Measurements from ENCODE around the gene JAK1. TPM values are rescaled to one million over a fixed set of nuclear protein-coding genes. Genes with fewer than 3 reads are reported as not detected.

The JAK1 gene
- polyA plus RNA-seq, 2 of the 4 experiments (the other 2 are of a cell fraction) = 110 to 159 TPM

DNA sequence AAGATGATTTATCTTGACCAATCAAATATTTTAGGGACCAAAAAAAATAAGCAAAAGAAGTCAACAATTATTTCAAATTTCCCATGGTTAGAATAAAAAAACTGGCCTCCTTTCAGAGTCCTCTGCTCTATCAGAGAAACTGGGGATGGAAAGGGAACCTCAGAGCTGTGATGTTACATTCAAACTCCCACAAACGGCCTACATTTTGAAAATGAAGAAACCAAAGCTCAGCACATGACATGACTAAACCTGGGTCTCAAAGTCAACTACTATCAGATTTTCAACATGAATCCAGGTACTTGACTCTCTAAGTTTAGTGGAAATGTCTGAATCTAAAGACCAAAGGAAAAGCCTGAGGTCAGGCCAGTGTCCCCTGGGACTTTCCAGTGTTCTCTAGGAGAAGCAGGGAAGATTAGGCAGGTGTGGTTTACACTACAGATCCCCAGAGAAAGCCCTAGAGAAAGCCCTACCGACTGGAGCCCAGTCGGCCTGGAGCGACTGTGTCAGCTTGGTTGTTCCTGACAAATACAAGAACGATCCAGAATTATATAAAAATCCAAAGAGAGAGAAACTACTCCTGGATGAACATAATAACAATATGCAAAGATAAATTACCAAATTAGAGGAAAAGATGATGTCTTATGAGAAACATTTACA, 24.8 kb downstream of the JAK1 start:
- TF ChIP-seq FOXS1 (CRISPR knock-in tag; IDR thresholded peaks at IDR 0.05) = no peak
- TF ChIP-seq HOXA7 (CRISPR knock-in tag; IDR thresholded peaks at IDR 0.05) = no peak
- no peak for TF ChIP-seq RCOR1 (IDR thresholded peaks at IDR 0.05; ENCODE audit: low read depth, low read length)
- no peak for TF ChIP-seq ZFP36 (IDR thresholded peaks at IDR 0.05; ENCODE audit: borderline replicate concordance, partially characterized antibody)
- TF ChIP-seq ZNF302 (CRISPR knock-in tag; IDR thresholded peaks at IDR 0.05) = no peak
- TF ChIP-seq PHF8 (IDR thresholded peaks at IDR 0.05; ENCODE audit: borderline replicate concordance, low read depth) = no peak
- TF ChIP-seq JUNB (IDR thresholded peaks at IDR 0.05) = no peak
- no peak for TF ChIP-seq EP300 (IDR thresholded peaks at IDR 0.05)
- no peak for TF ChIP-seq NPAS2 (CRISPR knock-in tag; IDR thresholded peaks at IDR 0.05; ENCODE audit: borderline replicate concordance)
- TF ChIP-seq, protein P1, sequence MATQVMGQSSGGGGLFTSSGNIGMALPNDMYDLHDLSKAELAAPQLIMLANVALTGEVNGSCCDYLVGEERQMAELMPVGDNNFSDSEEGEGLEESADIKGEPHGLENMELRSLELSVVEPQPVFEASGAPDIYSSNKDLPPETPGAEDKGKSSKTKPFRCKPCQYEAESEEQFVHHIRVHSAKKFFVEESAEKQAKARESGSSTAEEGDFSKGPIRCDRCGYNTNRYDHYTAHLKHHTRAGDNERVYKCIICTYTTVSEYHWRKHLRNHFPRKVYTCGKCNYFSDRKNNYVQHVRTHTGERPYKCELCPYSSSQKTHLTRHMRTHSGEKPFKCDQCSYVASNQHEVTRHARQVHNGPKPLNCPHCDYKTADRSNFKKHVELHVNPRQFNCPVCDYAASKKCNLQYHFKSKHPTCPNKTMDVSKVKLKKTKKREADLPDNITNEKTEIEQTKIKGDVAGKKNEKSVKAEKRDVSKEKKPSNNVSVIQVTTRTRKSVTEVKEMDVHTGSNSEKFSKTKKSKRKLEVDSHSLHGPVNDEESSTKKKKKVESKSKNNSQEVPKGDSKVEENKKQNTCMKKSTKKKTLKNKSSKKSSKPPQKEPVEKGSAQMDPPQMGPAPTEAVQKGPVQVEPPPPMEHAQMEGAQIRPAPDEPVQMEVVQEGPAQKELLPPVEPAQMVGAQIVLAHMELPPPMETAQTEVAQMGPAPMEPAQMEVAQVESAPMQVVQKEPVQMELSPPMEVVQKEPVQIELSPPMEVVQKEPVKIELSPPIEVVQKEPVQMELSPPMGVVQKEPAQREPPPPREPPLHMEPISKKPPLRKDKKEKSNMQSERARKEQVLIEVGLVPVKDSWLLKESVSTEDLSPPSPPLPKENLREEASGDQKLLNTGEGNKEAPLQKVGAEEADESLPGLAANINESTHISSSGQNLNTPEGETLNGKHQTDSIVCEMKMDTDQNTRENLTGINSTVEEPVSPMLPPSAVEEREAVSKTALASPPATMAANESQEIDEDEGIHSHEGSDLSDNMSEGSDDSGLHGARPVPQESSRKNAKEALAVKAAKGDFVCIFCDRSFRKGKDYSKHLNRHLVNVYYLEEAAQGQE (IDR thresholded peaks at IDR 0.05) = no peak
- TF ChIP-seq FOSL2 (IDR thresholded peaks at IDR 0.05) = no peak
- TF ChIP-seq FOSL2 (CRISPR knock-in tag; IDR thresholded peaks at IDR 0.05) = no peak
- TF ChIP-seq KDM5A (IDR thresholded peaks at IDR 0.05) = no peak
- TF ChIP-seq RNF2 (IDR thresholded peaks at IDR 0.05; ENCODE audit: borderline replicate concordance, low read depth) = no peak
- TF ChIP-seq SREBF2 (IDR thresholded peaks at IDR 0.05) = no peak
- TF ChIP-seq POLR2AphosphoS2 (conservative IDR thresholded peaks at IDR 0.05; ENCODE audit: low read length) = no peak
- TF ChIP-seq NFE2L2 (conservative IDR thresholded peaks at IDR 0.05; ENCODE audit: low read length) = no peak
- no peak for TF ChIP-seq HES2 (IDR thresholded peaks at IDR 0.05)
- no peak for TF ChIP-seq MAX (IDR thresholded peaks at IDR 0.05)
- TF ChIP-seq MAZ (IDR thresholded peaks at IDR 0.05; ENCODE audit: borderline replicate concordance, low read depth, low read length) = no peak
- TF ChIP-seq, protein P2, sequence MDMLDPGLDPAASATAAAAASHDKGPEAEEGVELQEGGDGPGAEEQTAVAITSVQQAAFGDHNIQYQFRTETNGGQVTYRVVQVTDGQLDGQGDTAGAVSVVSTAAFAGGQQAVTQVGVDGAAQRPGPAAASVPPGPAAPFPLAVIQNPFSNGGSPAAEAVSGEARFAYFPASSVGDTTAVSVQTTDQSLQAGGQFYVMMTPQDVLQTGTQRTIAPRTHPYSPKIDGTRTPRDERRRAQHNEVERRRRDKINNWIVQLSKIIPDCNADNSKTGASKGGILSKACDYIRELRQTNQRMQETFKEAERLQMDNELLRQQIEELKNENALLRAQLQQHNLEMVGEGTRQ (IDR thresholded peaks at IDR 0.05) = no peak
- no peak for ATAC-seq
- Histone ChIP-seq H3K4me2 (0 out of 3 replicates have a peak overlapping the region, but pooled peaks have one; percentile 23), H3K4me1 (peaks cover 62% of the 10 kb centered on the region), H3K4me3 (no peak overlapping the region), H3K9me3 (no peaks in the 10 kb centered on the region), H3K27ac (peak overlapping the region in 1 of 2 experiments; percentile 64; a peak in 2 of 6 replicates)
- 90% methylated on average over 5 of the region's 5 CpGs for WGBS (ENCODE audit: missing lambda C conversion rate)
- no peak for FAIRE-seq
- DNase-seq (ENCODE audit: low read depth in 1 of 2, low spot score in 1 of 2) = no peak
- POLR2A ChIA-PET = no interaction called here
- CTCF ChIA-PET = interaction anchor here (0.6 kb wide), 1 partner anchor 52 kb away, joined by 5 read pairs; no protein-coding TSS in a partner anchor

GRCh38 chr1:64940025-64940424, 26.3 kb downstream of the JAK1 start:
- Histone ChIP-seq H3K4me1 (peaks cover 64% of the 10 kb centered on the region), H3K4me3 (no peak overlapping the region), H3K4me2 (no peak overlapping the region), H3K27ac (no peak overlapping the region), H3K9me3 (no peaks in the 10 kb centered on the region)
- ATAC-seq (peak in 1 of 2 experiments; percentile 42; a peak in 3 of 6 replicates), DNase-seq (ENCODE audit: low read depth in 1 of 2, low spot score in 1 of 2) (no peak), FAIRE-seq (no peak)
- POLR2A ChIA-PET = no interaction called here
- TF ChIP-seq TP53 (CRISPR knock-in tag; IDR thresholded peaks at IDR 0.05) (no peak), HOXA7 (CRISPR knock-in tag; IDR thresholded peaks at IDR 0.05) (no peak), RFX5 (IDR thresholded peaks at IDR 0.05) (no peak), NR3C1 (IDR thresholded peaks at IDR 0.05) (no peak)
- CTCF ChIA-PET = interaction anchor here (0.9 to 1.4 kb wide), 2 partner anchors 12 to 62 kb away, joined by 3 to 4 read pairs; no protein-coding TSS in a partner anchor
- 80% methylated on average over 3 of the region's 3 CpGs for WGBS (ENCODE audit: missing lambda C conversion rate)
